ENCODE measurements around the gene BAG1. TPM values are rescaled to one million over a fixed set of nuclear protein-coding genes. Genes with fewer than 3 reads are reported as not detected.

The BAG1 gene
- total RNA-seq, 3 donors from 2014 or later = 34.7 to 54.7 (median 44.9) TPM

DNA sequence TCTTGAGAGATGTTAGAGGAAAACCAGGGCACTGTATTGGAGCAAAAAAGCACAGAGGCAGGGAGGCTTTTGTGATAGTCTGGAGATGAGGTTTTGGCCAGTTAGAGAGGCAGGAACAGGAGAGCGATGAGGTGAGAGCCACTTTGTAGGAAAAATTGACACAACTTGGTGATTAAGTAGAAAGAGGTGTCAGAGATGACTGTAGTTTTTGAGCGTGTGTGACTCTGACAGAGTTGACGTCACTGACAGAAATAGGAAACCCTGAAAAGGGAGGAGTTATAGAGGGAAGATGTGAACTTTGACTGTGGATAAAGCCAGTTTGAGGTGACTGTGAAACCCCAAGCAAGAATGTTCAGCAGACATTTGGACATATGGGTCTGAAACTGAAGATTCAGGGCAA lies 41.5 kb upstream of the BAG1 start:
- peaks cover 12% of the 10 kb centered on the region for H3K36me3 ChIP-seq
- H3K27me3 ChIP-seq = no peaks in the 10 kb centered on the region
- H3K4me1 ChIP-seq = no peaks in the 10 kb centered on the region
- no peak overlapping the region for H3K27ac ChIP-seq
- no peak for TF ChIP-seq POLR2A (IDR thresholded peaks at IDR 0.05)
- TF ChIP-seq POLR2AphosphoS5 (IDR thresholded peaks at IDR 0.05) = no peak
- no peak for TF ChIP-seq CTCF (IDR thresholded peaks at IDR 0.05)
- intact Hi-C loops (cut with DNase I; ENCODE audit: low total_unique reads) = no loop called here
- no peak overlapping the region for H3K4me3 ChIP-seq
- no peaks in the 10 kb centered on the region for H3K9me3 ChIP-seq
- DNase-seq (ENCODE audit: low spot score in 2 of 2) = no peak

GRCh38 chr9:33304362-33304761 lies 39.9 kb upstream of the BAG1 start:
- H3K36me3 ChIP-seq = peaks cover 12% of the 10 kb centered on the region
- H3K27me3 ChIP-seq = no peaks in the 10 kb centered on the region
- no peaks in the 10 kb centered on the region for H3K9me3 ChIP-seq
- DNase-seq (ENCODE audit: low spot score in 2 of 2) = no peak
- H3K4me1 ChIP-seq = no peaks in the 10 kb centered on the region
- no peak overlapping the region for H3K27ac ChIP-seq
- intact Hi-C loops (cut with DNase I; ENCODE audit: low total_unique reads) = no loop called here
- TF ChIP-seq POLR2AphosphoS5 (IDR thresholded peaks at IDR 0.05) = no peak
- no peak for TF ChIP-seq CTCF (IDR thresholded peaks at IDR 0.05)
- no peak for TF ChIP-seq POLR2A (IDR thresholded peaks at IDR 0.05)
- no peak overlapping the region for H3K4me3 ChIP-seq

DNA sequence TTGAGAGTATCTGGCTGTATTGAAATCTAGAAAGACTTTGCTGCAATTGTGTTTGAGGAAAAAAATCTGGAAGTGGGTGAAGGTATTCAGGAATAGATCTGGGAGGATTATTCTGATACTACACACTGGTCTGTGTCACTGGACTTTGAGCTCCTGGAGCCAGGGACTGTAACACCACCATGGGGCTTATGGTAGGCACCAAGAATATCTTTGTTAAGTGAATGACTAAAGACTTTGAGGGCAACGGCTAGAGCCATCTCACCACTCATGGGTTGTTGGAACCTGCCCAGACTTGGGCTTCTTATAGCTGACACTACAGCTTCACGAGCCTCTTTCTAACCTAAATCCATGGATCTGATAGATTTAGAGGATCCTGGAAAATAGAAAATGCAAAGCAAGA lies 36.0 kb upstream of the BAG1 start:
- no peak overlapping the region for H3K4me3 ChIP-seq
- TF ChIP-seq CTCF (IDR thresholded peaks at IDR 0.05) (no peak), POLR2AphosphoS5 (IDR thresholded peaks at IDR 0.05) (no peak), POLR2A (IDR thresholded peaks at IDR 0.05) (no peak)
- DNase-seq (ENCODE audit: low spot score in 2 of 2) = no peak
- H3K27ac ChIP-seq = no peak overlapping the region
- intact Hi-C loops (cut with DNase I; ENCODE audit: low total_unique reads) = no loop called here
- H3K27me3 ChIP-seq = no peaks in the 10 kb centered on the region
- H3K36me3 ChIP-seq = peaks cover 12% of the 10 kb centered on the region
- H3K4me1 ChIP-seq = peaks cover 0 to 23% of the 10 kb centered on the region in 2 donors
- H3K9me3 ChIP-seq = no peaks in the 10 kb centered on the region

- no peak overlapping the region for H3K27ac ChIP-seq
- no peaks in the 10 kb centered on the region for H3K27me3 ChIP-seq
- intact Hi-C loops (cut with DNase I; ENCODE audit: low total_unique reads) = loop anchor here (2.0 kb wide), 1 partner anchor 15 kb away; no protein-coding TSS in a partner anchor
- no peaks in the 10 kb centered on the region for H3K36me3 ChIP-seq
- no peak overlapping the region for H3K4me3 ChIP-seq
- peaks cover 0 to 23% of the 10 kb centered on the region in 2 donors for H3K4me1 ChIP-seq
- no peak for DNase-seq (ENCODE audit: low spot score in 2 of 2)
- TF ChIP-seq POLR2AphosphoS5 (IDR thresholded peaks at IDR 0.05) (no peak), POLR2A (IDR thresholded peaks at IDR 0.05) (no peak), CTCF (IDR thresholded peaks at IDR 0.05) (no peak)
- no peaks in the 10 kb centered on the region for H3K9me3 ChIP-seq
Observed at GRCh38 chr9:33297432-33297831, 32.9 kb upstream of the BAG1 start.

DNA sequence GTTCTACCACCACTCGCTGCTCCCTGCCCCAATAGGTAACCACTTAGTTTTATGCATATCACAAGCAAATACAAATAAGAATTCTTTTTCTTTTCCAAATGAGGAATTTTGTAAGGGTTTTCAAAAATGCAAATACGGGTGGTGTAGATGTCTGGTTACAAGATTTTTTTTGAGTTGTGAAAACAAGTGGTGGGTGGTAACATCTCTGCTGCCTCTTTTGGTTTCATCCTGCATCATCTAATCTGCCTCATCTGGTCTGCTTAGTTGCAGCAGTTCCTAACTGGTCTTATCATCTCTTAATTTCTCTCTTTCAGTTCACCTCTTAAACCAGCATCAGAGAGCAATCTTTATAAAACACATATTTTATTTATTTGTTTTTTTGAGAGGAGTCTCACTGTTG lies 31.1 kb upstream of the BAG1 start:
- Histone ChIP-seq H3K4me3 (no peak overlapping the region), H3K4me1 (peaks cover 0 to 29% of the 10 kb centered on the region in 2 donors), H3K9me3 (no peaks in the 10 kb centered on the region), H3K27me3 (no peaks in the 10 kb centered on the region), H3K36me3 (no peaks in the 10 kb centered on the region), H3K27ac (no peak overlapping the region)
- no peak for DNase-seq (ENCODE audit: low spot score in 2 of 2)
- TF ChIP-seq POLR2A (IDR thresholded peaks at IDR 0.05) (no peak), POLR2AphosphoS5 (IDR thresholded peaks at IDR 0.05) (no peak), CTCF (IDR thresholded peaks at IDR 0.05) (no peak)
- intact Hi-C loops (cut with DNase I; ENCODE audit: low total_unique reads) = no loop called here
